ENCODE data around the gene ZNF598. TPM values are rescaled to one million over a fixed set of nuclear protein-coding genes. Genes with fewer than 3 reads are reported as not detected.

Gene ZNF598
- total RNA-seq, 4 donors from 2014 or later: 56.1 to 117 (median 86.5) TPM

DNA sequence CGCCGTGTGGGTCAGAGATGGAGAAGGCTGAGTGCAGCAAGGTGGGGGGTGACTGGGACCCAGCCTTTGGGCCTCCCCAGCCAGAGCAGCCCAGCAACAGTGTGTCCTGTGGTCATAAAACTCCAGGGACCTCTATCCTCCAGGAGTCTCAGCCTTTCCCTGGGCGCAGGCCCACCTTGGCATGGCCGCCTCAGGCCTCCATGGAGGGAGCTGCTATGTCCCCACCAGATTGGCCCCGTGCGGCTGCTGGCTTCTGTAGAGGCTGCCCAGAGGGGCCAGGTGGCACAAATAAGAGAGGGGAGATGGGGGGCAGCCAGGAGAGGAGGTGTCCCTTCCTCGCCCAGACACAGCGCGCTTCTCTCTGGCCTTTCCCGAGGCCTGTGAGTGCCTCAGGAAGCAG is 22.4 kb downstream of the ZNF598 start:
- H3K4me3 ChIP-seq (ENCODE audit: low read depth, poor library complexity, severe bottlenecking): no peak overlapping the region
- DNase-seq (ENCODE audit: low spot score in 2 of 2): no peak
- WGBS, 2 donors: 89 to 93% methylated on average over 10 of the region's 10 CpGs
- TF ChIP-seq, protein P1, sequence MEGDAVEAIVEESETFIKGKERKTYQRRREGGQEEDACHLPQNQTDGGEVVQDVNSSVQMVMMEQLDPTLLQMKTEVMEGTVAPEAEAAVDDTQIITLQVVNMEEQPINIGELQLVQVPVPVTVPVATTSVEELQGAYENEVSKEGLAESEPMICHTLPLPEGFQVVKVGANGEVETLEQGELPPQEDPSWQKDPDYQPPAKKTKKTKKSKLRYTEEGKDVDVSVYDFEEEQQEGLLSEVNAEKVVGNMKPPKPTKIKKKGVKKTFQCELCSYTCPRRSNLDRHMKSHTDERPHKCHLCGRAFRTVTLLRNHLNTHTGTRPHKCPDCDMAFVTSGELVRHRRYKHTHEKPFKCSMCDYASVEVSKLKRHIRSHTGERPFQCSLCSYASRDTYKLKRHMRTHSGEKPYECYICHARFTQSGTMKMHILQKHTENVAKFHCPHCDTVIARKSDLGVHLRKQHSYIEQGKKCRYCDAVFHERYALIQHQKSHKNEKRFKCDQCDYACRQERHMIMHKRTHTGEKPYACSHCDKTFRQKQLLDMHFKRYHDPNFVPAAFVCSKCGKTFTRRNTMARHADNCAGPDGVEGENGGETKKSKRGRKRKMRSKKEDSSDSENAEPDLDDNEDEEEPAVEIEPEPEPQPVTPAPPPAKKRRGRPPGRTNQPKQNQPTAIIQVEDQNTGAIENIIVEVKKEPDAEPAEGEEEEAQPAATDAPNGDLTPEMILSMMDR (IDR thresholded peaks at IDR 0.05): no peak
- TF ChIP-seq POLR2A (IDR thresholded peaks at IDR 0.05): no peak
- intact Hi-C loops (cut with DNase I; ENCODE audit: low total_unique reads): no loop called here

DNA sequence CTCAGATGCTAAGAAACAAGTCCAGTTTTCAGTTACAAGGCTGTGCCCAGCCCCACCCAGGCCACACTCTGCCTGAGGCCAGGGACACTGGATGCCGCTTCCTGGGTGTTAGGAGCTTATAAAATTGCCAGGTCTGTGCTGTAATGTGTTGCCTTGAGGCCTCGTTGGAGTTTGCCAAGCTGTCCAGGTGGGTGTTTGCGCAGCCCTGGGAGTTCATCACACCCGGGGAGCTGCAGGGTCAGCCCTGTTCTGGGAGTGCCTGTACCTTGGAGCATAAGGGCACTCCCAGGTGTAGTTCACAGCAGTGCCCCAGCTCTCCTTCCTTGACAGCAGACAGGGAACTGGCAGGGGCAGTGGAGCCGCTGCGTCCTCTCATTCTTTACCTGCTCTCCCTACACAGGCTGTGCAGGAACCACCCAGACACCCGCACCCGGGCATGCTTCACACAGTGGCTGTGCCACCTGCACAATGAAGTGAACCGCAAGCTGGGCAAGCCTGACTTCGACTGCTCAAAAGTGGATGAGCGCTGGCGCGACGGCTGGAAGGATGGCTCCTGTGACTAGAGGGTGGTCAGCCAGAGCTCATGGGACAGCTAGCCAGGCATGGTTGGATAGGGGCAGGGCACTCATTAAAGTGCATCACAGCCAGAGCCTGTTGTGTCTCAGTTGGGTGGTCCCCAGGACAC is 24.0 kb downstream of the ZNF598 start:
- WGBS, 2 donors: 62 to 75% methylated on average over 10 to 13 of the region's 14 CpGs
- intact Hi-C loops (cut with DNase I; ENCODE audit: low total_unique reads): no loop called here
- no peak overlapping the region for H3K4me3 ChIP-seq (ENCODE audit: low read depth, poor library complexity, severe bottlenecking)
- no peak for DNase-seq (ENCODE audit: low spot score in 2 of 2)
- no peak for TF ChIP-seq POLR2A (IDR thresholded peaks at IDR 0.05)
- TF ChIP-seq, protein P1 (IDR thresholded peaks at IDR 0.05): no peak

GRCh38 chr16:1984347-1985225 is 25.0 kb downstream of the ZNF598 start:
- intact Hi-C loops (cut with DNase I; ENCODE audit: low total_unique reads): no loop called here
- WGBS, 2 donors: 13 to 16% methylated on average over 24 to 37 of the region's 58 CpGs
- TF ChIP-seq POLR2A (IDR thresholded peaks at IDR 0.05): no peak
- TF ChIP-seq, protein P1 (IDR thresholded peaks at IDR 0.05): no peak
- no peak for DNase-seq (ENCODE audit: low spot score in 2 of 2)
- peak overlapping the region; percentile 57 for H3K4me3 ChIP-seq (ENCODE audit: low read depth, poor library complexity, severe bottlenecking)

DNA sequence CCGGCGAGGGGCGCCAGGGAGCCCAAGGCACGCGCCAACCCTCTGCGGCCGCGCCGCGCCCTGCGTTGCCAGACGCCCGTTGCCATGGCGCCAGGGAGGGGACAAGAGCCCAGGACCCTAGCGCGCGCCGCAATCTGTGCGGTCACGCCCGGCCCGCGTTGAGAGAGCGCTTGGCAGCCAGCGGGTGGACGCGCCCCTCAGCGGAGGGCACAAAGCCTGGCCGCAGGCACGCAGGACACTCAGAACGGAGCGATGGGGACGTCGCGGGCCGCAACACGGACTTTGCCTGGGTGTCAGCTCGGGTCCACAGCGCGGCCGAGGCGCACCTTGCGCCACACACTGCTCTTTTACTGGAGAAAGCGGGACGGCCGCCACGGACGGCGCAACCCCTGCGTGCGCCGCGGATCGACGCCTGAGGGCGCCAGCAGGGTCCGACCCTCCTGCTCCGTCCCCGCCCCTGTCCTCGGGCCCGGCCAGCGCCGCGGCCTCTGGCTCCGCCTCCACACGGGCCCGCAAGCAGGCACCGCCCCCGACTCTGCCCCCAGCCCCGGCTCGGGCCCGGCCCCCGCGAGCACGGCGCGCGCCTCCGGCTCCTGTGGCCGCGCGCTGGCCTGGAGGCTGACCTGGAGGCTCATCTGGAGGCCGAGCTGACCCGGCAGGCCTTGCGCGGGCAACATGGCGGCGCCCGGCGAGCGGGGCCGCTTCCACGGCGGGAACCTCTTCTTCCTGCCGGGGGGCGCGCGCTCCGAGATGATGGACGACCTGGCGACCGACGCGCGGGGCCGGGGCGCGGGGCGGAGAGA is 25.9 kb downstream of the ZNF598 start, which contains the start of gene GFER:
GFER (plus strand) TSS at position 650 of the 803 bp plus-strand sequence; CDS start at position 676, 26 bp downstream.
- WGBS, 2 donors: 0 to 1% methylated on average over 44 to 53 of the region's 109 CpGs
- peak; percentile 77 to 96 for DNase-seq (ENCODE audit: low spot score in 2 of 2)
- no peak for TF ChIP-seq POLR2A (IDR thresholded peaks at IDR 0.05)
- TF ChIP-seq, protein P1 (IDR thresholded peaks at IDR 0.05): no peak
- intact Hi-C loops (cut with DNase I; ENCODE audit: low total_unique reads): no loop called here
- peak within 1 kb of the TSS; percentile 57 for H3K4me3 ChIP-seq (ENCODE audit: low read depth, poor library complexity, severe bottlenecking)

- intact Hi-C loops (cut with DNase I; ENCODE audit: low total_unique reads): no loop called here
- no peak for DNase-seq (ENCODE audit: low spot score in 2 of 2)
- peak overlapping the region; percentile 57 for H3K4me3 ChIP-seq (ENCODE audit: low read depth, poor library complexity, severe bottlenecking)
- 26 to 32% methylated on average over 19 of the region's 19 CpGs for WGBS, 2 donors
- TF ChIP-seq POLR2A (IDR thresholded peaks at IDR 0.05): no peak
- TF ChIP-seq, protein P1 (IDR thresholded peaks at IDR 0.05): no peak
Measured at GRCh38 chr16:1982991-1983543, 26.6 kb downstream of the ZNF598 start.

All from lower leg skin (tissue), 4 donors.